WTC11 (cell line): ENCODE results near the gene ARHGAP26. TPM values are rescaled to one million over a fixed set of nuclear protein-coding genes. Genes with fewer than 3 reads are reported as not detected.

Experiments used
- ATAC-seq: fragments of 200-7000 bp; cut with Tn5 transposase; 2 replicates; pipeline ENCODE4 v1.10.0; 2021; ENCODE audit warnings: mild to moderate bottlenecking, moderate library complexity
- CTCF ChIA-PET: fragments of 300-600 bp; sonication (Branson Sonifier 250); formaldehyde crosslinking; loops from one replicate; lab custom pipeline; 2021; ENCODE audit warnings: antibody characterized with exemption; lab: Charles Lee
- POLR2A ChIA-PET: fragments of 350-600 bp; sonication (Branson Sonifier 250); formaldehyde crosslinking; loops from one replicate; lab custom pipeline; 2021; ENCODE audit warnings: antibody characterized with exemption; lab: Charles Lee
- DNase-seq: peaks from one replicate; pipeline ENCODE4 v3.0.0; 2021; ENCODE audit warnings: low spot score
- H3K27ac Mint-ChIP-seq: 2 replicates; pipeline ENCODE4 v1.8.0; 2021; ENCODE audit warnings: mixed read lengths
- H3K27me3 Mint-ChIP-seq: 2 replicates; pipeline ENCODE4 v1.8.0; 2021; ENCODE audit warnings: low read depth, mild to moderate bottlenecking, moderate library complexity, mixed read lengths
- H3K36me3 Mint-ChIP-seq: 2 replicates; pipeline ENCODE4 v1.8.0; 2021; ENCODE audit warnings: mixed read lengths
- H3K4me1 Mint-ChIP-seq: 2 replicates; pipeline ENCODE4 v1.8.0; 2022; ENCODE audit warnings: mixed read lengths
- H3K4me3 Mint-ChIP-seq: 2 replicates; pipeline ENCODE4 v1.8.0; 2021; ENCODE audit warnings: mild to moderate bottlenecking, moderate library complexity, mixed read lengths
- H3K9me3 Mint-ChIP-seq: 2 replicates; pipeline ENCODE4 v1.8.0; 2021; ENCODE audit warnings: mixed read lengths
- AFF4 ChIP-seq: sonication (generic); formaldehyde crosslinking; IDR thresholded peaks from 2 replicates; pipeline ENCODE4 v1.8.1; 2023; ENCODE audit warnings: mild to moderate bottlenecking, missing genetic modification reagents, borderline replicate concordance
- AR ChIP-seq: fragments of 250-450 bp; sonication (Bioruptor Pico); IDR thresholded peaks from 2 replicates; pipeline ENCODE4 v1.9.0; 2021; ENCODE audit warnings: mild to moderate bottlenecking
- CREM ChIP-seq: sonication (generic); formaldehyde crosslinking; IDR thresholded peaks from 2 replicates; pipeline ENCODE4 v1.8.1; 2022; ENCODE audit warnings: mild to moderate bottlenecking, missing genetic modification reagents, moderate library complexity
- CTCF ChIP-seq: fragments of 200-600 bp; IDR thresholded peaks from 2 replicates; pipeline ENCODE4 v1.8.0; 2022; ENCODE audit warnings: antibody characterized with exemption
- E2F5 ChIP-seq: sonication (generic); formaldehyde crosslinking; IDR thresholded peaks from 2 replicates; pipeline ENCODE4 v1.8.1; 2022; ENCODE audit warnings: mild to moderate bottlenecking, moderate library complexity, missing genetic modification reagents
- MXD4 ChIP-seq: fragments of 250-450 bp; sonication (Bioruptor Pico); IDR thresholded peaks from 2 replicates; pipeline ENCODE4 v1.8.0; 2021; ENCODE audit warnings: mild to moderate bottlenecking, moderate library complexity, borderline replicate concordance
- PRDM15 ChIP-seq: sonication (generic); formaldehyde crosslinking; IDR thresholded peaks from 2 replicates; pipeline ENCODE4 v1.8.0; 2022; ENCODE audit warnings: missing genetic modification reagents
- RELA ChIP-seq: sonication (generic); formaldehyde crosslinking; IDR thresholded peaks from 2 replicates; pipeline ENCODE4 v1.8.1; 2022; ENCODE audit warnings: missing genetic modification reagents, mild to moderate bottlenecking, borderline replicate concordance
- RORB ChIP-seq: fragments of 250-450 bp; sonication (Bioruptor Pico); IDR thresholded peaks from 2 replicates; pipeline ENCODE4 v1.9.0; 2021; ENCODE audit warnings: mild to moderate bottlenecking
- SOX15 ChIP-seq: fragments of 250-450 bp; sonication (Bioruptor Pico); IDR thresholded peaks from 2 replicates; pipeline ENCODE4 v1.9.0; 2021; ENCODE audit warnings: mild to moderate bottlenecking
- TEAD1 ChIP-seq: sonication (generic); formaldehyde crosslinking; IDR thresholded peaks from 2 replicates; pipeline ENCODE4 v1.8.0; 2022; ENCODE audit warnings: mild to moderate bottlenecking, missing genetic modification reagents
- TEAD4 ChIP-seq: sonication (generic); formaldehyde crosslinking; IDR thresholded peaks from 2 replicates; pipeline ENCODE4 v1.8.0; 2022; ENCODE audit warnings: mild to moderate bottlenecking, missing genetic modification reagents
- TP53 ChIP-seq: sonication (generic); formaldehyde crosslinking; IDR thresholded peaks from 2 replicates; pipeline ENCODE4 v1.8.1; 2023; ENCODE audit warnings: mild to moderate bottlenecking, missing genetic modification reagents
- USF1 ChIP-seq: sonication (generic); formaldehyde crosslinking; IDR thresholded peaks from 2 replicates; pipeline ENCODE4 v1.8.0; 2022; ENCODE audit warnings: mild to moderate bottlenecking, missing genetic modification reagents
- ZNF317 ChIP-seq: sonication (generic); formaldehyde crosslinking; IDR thresholded peaks from 2 replicates; pipeline ENCODE4 v1.8.1; 2023; ENCODE audit warnings: low read depth, mild to moderate bottlenecking, moderate library complexity, missing genetic modification reagents, borderline replicate concordance
- total RNA-seq: library from RNA; stranded (reverse); gene quantifications from 3 replicates; pipeline ENCODE4 v1.2.3, GENCODE V29; 2021

ARHGAP26 gene
- total RNA-seq, 1 experiment from 2014 or later = 22.3 TPM

- Mint-ChIP-seq H3K36me3 (no peaks in the 10 kb centered on the region), H3K4me1 (peaks cover 12% of the 10 kb centered on the region), H3K27me3 (no peaks in the 10 kb centered on the region), H3K9me3 (no peaks in the 10 kb centered on the region), H3K27ac (no peak overlapping the region), H3K4me3 (no peak overlapping the region)
- ChIA-PET POLR2A (no interaction called here), CTCF (no interaction called here)
- DNase-seq (no peak), ATAC-seq (no peak)
- TF ChIP-seq TP53 (CRISPR knock-in tag) (no peak), TEAD4 (CRISPR knock-in tag) (no peak), CTCF (no peak), CREM (CRISPR knock-in tag) (no peak), RORB (CRISPR knock-in tag) (no peak)
Measured at GRCh38 chr5:143008809-143009521, 238.8 kb downstream of the ARHGAP26 start.

- H3K4me1 Mint-ChIP-seq = peaks cover 26% of the 10 kb centered on the region
- POLR2A ChIA-PET = no interaction called here
- H3K27ac Mint-ChIP-seq = no peak overlapping the region
- no peaks in the 10 kb centered on the region for H3K9me3 Mint-ChIP-seq
- no peaks in the 10 kb centered on the region for H3K27me3 Mint-ChIP-seq
- no peak for DNase-seq
- no peak overlapping the region for H3K4me3 Mint-ChIP-seq
- TF ChIP-seq TEAD1 (CRISPR knock-in tag) = no peak
- TF ChIP-seq E2F5 (CRISPR knock-in tag) = no peak
- TF ChIP-seq SOX15 = no peak
- no peak for TF ChIP-seq RELA (CRISPR knock-in tag)
- TF ChIP-seq ZNF317 (CRISPR knock-in tag) = no peak
- TF ChIP-seq AR = no peak
- TF ChIP-seq USF1 (CRISPR knock-in tag) = no peak
- ATAC-seq = no peak
- CTCF ChIA-PET = interaction anchor here (1.4 kb wide), 1 partner anchor 393 kb away, joined by 3 read pairs; the partner anchor contains the start of gene NR3C1
- H3K36me3 Mint-ChIP-seq = no peaks in the 10 kb centered on the region
Measured at GRCh38 chr5:143010351-143010750, 240.2 kb downstream of the ARHGAP26 start.

GRCh38 chr5:143011585-143011984, 241.4 kb downstream of the ARHGAP26 start:
- H3K36me3 Mint-ChIP-seq = no peaks in the 10 kb centered on the region
- peaks cover 37% of the 10 kb centered on the region for H3K4me1 Mint-ChIP-seq
- ChIA-PET POLR2A (no interaction called here), CTCF (interaction anchor here (1.6 kb wide), 1 partner anchor 9 kb away, joined by 6 read pairs; no protein-coding TSS in a partner anchor)
- H3K4me3 Mint-ChIP-seq = no peak overlapping the region
- H3K9me3 Mint-ChIP-seq = no peaks in the 10 kb centered on the region
- no peaks in the 10 kb centered on the region for H3K27me3 Mint-ChIP-seq
- ATAC-seq = no peak
- no peak overlapping the region for H3K27ac Mint-ChIP-seq
- no peak for DNase-seq
- TF ChIP-seq MXD4 (CRISPR knock-in tag) = no peak
- no peak for TF ChIP-seq PRDM15 (CRISPR knock-in tag)
- no peak for TF ChIP-seq AFF4
- no peak for TF ChIP-seq CTCF
